ENCODE measurements around the gene REM2.

Gene REM2

DNA sequence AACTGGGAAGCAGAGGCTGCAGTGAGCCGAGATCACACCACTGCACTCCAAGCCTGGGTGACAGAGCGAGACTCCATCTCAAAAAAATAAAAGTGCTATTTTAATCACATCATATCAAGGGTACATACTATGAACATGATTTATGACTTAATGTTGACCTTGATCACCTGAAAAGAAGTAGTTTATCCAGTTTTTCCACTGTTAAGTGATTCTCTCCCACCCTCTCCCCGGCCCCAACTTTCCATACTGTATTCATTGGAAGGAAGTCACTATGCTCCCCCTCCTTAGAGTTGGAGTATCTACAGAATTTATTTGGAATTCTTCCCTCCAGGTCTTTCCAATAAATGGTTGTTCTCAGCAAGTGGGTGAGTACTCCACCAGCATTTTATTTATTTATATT is 49.1 kb downstream of the REM2 start:
- DNase-seq, result no peak

DNA sequence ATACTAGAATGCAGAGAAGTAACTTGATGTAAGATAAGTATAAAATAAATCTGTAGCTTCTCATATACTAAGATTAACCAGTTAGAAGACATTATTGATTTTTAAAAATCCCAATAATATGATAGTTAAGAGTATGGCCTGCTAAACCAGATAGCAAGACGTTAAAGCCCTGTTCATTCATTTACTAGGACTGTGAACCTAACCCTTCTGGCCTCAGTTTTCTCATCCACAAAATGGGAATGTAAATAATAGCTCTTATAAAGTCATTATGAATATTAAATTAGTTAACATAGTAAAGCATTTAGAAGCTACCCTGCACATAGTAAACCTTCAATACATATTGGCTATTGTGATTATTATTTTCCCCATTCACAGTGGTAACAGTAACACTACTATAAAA is 52.1 kb downstream of the REM2 start:
- DNase-seq, result no peak
